ELR (cell line): ENCODE results near the gene CCT8L2.
"Not testable (repeated sequence)": the region's sequence is repeated elsewhere in the genome, so short reads cannot be mapped to it uniquely, and the experiment has no call there.

Experiments
- DNase-seq: peaks from one replicate; pipeline ENCODE4 v3.0.0-alpha.2; 2015; ENCODE audit warnings: low read depth

Gene CCT8L2

GRCh38 chr22:16558376-16558945, 34.1 kb downstream of the CCT8L2 start:
- not testable (repeated sequence) for DNase-seq

- not testable (repeated sequence) for DNase-seq
These were observed 35.1 kb downstream of the CCT8L2 start for GRCh38 chr22:16557511-16557910.

- DNase-seq: not testable (repeated sequence)
These were observed 37.3 kb downstream of the CCT8L2 start for GRCh38 chr22:16555077-16555994.

- DNase-seq: not testable (repeated sequence)
These were observed 49.3 kb downstream of the CCT8L2 start for GRCh38 chr22:16543310-16543709.
